Liver (tissue), 9 donors: ENCODE results near the gene BSPH1. TPM values are rescaled to one million over a fixed set of nuclear protein-coding genes. Genes with fewer than 3 reads are reported as not detected.
"Not testable (repeated sequence)": the region's sequence is repeated elsewhere in the genome, so short reads cannot be mapped to it uniquely, and the experiment has no call there.

Experiments
- DNase-seq: peaks from one replicate; pipeline ENCODE4 v3.0.0-alpha.2; 2017; ENCODE audit warnings: low spot score
- H3K27ac ChIP-seq, 2 donors: one replicate each; pipeline ENCODE4 v1.7.0; 2013; ENCODE audit warnings: inconsistent platforms in 2 of 2, low read length in 2 of 2, control low read depth in 1 of 2, low read depth in 1 of 2, mild to moderate bottlenecking in 1 of 2
- H3K27me3 ChIP-seq, 4 donors: one replicate each; pipeline versions ENCODE4 v1.6.1 to v1.7.0; 2013; ENCODE audit warnings: low read length in 3 of 4, inconsistent platforms in 1 of 4, mild to moderate bottlenecking in 1 of 4, moderate library complexity in 1 of 4; ENCODE audit not compliant: control insufficient read depth in 4 of 4, insufficient read depth in 4 of 4
- H3K36me3 ChIP-seq, 4 donors: one replicate each; pipeline versions ENCODE4 v1.6.1 to v1.7.0; 2013; ENCODE audit warnings: low read length in 3 of 4, mild to moderate bottlenecking in 3 of 4, low read depth in 1 of 4, moderate library complexity in 1 of 4; ENCODE audit not compliant: control insufficient read depth in 4 of 4, insufficient read depth in 3 of 4
- H3K4me1 ChIP-seq, 4 donors: one replicate each; pipeline versions ENCODE4 v1.6.1 to v1.7.0; 2013; ENCODE audit warnings: low read length in 3 of 4, mild to moderate bottlenecking in 3 of 4, moderate library complexity in 1 of 4; ENCODE audit not compliant: control insufficient read depth in 4 of 4, insufficient read depth in 4 of 4
- H3K4me3 ChIP-seq, 3 donors: one replicate each; pipeline versions ENCODE4 v1.6.1 to v1.7.0; 2013; ENCODE audit warnings: low read length in 3 of 3, control low read depth in 1 of 3, low read depth in 1 of 3, mild to moderate bottlenecking in 1 of 3
- H3K9ac ChIP-seq, 2 donors: one replicate each; pipeline ENCODE4 v1.7.0; 2013; ENCODE audit warnings: low read length in 2 of 2, mild to moderate bottlenecking in 2 of 2, moderate library complexity in 2 of 2, control low read depth in 1 of 2, low read depth in 1 of 2
- H3K9me3 ChIP-seq, 4 donors: one replicate each; pipeline versions ENCODE4 v1.6.1 to v1.7.0; 2013; ENCODE audit warnings: low read length in 3 of 4; ENCODE audit not compliant: control insufficient read depth in 4 of 4
- WGBS: extraction: QIAGEN DNeasy Blood & Tissue Kit; methylation state at CpG from one replicate; pipeline ENCODE4 v1.1.7; 2013; 5-methylcytosine and 5-hydroxymethylcytosine counted together
- polyA plus RNA-seq, 2 donors: library from polyadenylated mRNA; stranded (reverse) in 1 of 2; unstranded in 1 of 2; fragments of 200-250 nt in 1 of 2; fragments of >200 nt in 1 of 2; fragmentation: Nextera tagmentation in 1 of 2; extraction: Ambion mirVana in 1 of 2; gene quantifications; one replicate each; pipeline versions ENCODE4 v1.2.1 to v1.2.3, GENCODE V29; 2013 to 2015
- total RNA-seq, 2 donors: library from RNA; depleted of rRNA; stranded (reverse); fragments of >200 nt; gene quantifications; one replicate each; pipeline ENCODE4 v1.2.3, GENCODE V29; 2014
- donor health status: healthy.
- donor health status: healthy.
- donor health status: healthy.
- donor health status: healthy.
- donor health status: healthy.

Gene BSPH1
- total and polyA plus RNA-seq, 4 donors: not detected

- not testable (repeated sequence) for H3K36me3 ChIP-seq, H3K27ac ChIP-seq, H3K4me3 ChIP-seq, H3K9me3 ChIP-seq, H3K9ac ChIP-seq, H3K27me3 ChIP-seq, DNase-seq, H3K4me1 ChIP-seq
- WGBS: 85% methylated on average over 18 of the region's 24 CpGs
Observed at GRCh38 chr19:47949852-47950521, 42.0 kb downstream of the BSPH1 start.

GRCh38 chr19:47928581-47928980 is 63.4 kb downstream of the BSPH1 start:
- H3K4me1 ChIP-seq, H3K36me3 ChIP-seq, H3K9ac ChIP-seq, H3K27ac ChIP-seq, H3K27me3 ChIP-seq, H3K4me3 ChIP-seq, H3K9me3 ChIP-seq, DNase-seq: not testable (repeated sequence)
- 88% methylated on average over 10 of the region's 20 CpGs for WGBS

GRCh38 chr19:47920107-47920506 is 71.9 kb downstream of the BSPH1 start:
- not testable (repeated sequence) for DNase-seq, H3K4me1 ChIP-seq, H3K9ac ChIP-seq, H3K9me3 ChIP-seq, H3K36me3 ChIP-seq, H3K27ac ChIP-seq, H3K4me3 ChIP-seq, H3K27me3 ChIP-seq
- WGBS: 2% methylated on average over 10 of the region's 15 CpGs

Other genes with a start within 250 kb of the BSPH1 start
- 10 to 100 TPM; 38.3 to 38.9 TPM for gene NOP53, start 246.6 kb downstream of the BSPH1 start, total RNA-seq
- 10 to 100 TPM; 25.8 to 85.5 TPM for gene NOP53, start 246.6 kb downstream of the BSPH1 start, polyA plus RNA-seq
- 10 to 100 TPM; 28.2 to 50.0 TPM for gene SELENOW, start 213.5 kb downstream of the BSPH1 start, total RNA-seq
- 100 to 1,000 TPM in 1 of 2 donors, 10 to 100 TPM in 1; 84.8 to 102 TPM for gene SELENOW, start 213.5 kb downstream of the BSPH1 start, polyA plus RNA-seq
- gene TPRX1, start 187.6 kb downstream of the BSPH1 start, total RNA-seq: not detected
- gene TPRX1, start 187.6 kb downstream of the BSPH1 start, polyA plus RNA-seq: not detected
- gene CRX, start 170.2 kb downstream of the BSPH1 start, total RNA-seq: not detected
- gene CRX, start 170.2 kb downstream of the BSPH1 start, polyA plus RNA-seq: under 1 TPM in 1 of 2 donors, not detected in 1; 0.04 TPM
- not detected for gene TPRX2, start 132.9 kb downstream of the BSPH1 start, total RNA-seq
- gene TPRX2, start 132.9 kb downstream of the BSPH1 start, polyA plus RNA-seq: not detected
- 100 to 1,000 TPM in 1 of 2 donors, 10 to 100 TPM in 1; 22.9 to 655 TPM for gene SULT2A1, start 105.9 kb downstream of the BSPH1 start, total RNA-seq
- 100 to 1,000 TPM; 726 to 892 TPM for gene SULT2A1, start 105.9 kb downstream of the BSPH1 start, polyA plus RNA-seq
- not detected for gene ELSPBP1, start 2.5 kb upstream of the BSPH1 start, total RNA-seq
- gene ELSPBP1, start 2.5 kb upstream of the BSPH1 start, polyA plus RNA-seq: not detected
- not detected for gene CABP5, start 51.9 kb upstream of the BSPH1 start, total RNA-seq
- gene CABP5, start 51.9 kb upstream of the BSPH1 start, polyA plus RNA-seq: not detected
- gene PLA2G4C, start 118.6 kb upstream of the BSPH1 start, total RNA-seq: 1 to 10 TPM; 1.1 to 3.9 TPM
- gene PLA2G4C, start 118.6 kb upstream of the BSPH1 start, polyA plus RNA-seq: 1 to 10 TPM; 2.3 to 5.9 TPM
- 10 to 100 TPM in 1 of 2 donors, 1 to 10 TPM in 1; 6.3 to 61.5 TPM for gene LIG1, start 178.2 kb upstream of the BSPH1 start, total RNA-seq
- gene LIG1, start 178.2 kb upstream of the BSPH1 start, polyA plus RNA-seq: 1 to 10 TPM; 6.7 to 7.5 TPM
- gene ZSWIM9, start 178.5 kb upstream of the BSPH1 start, total RNA-seq: 1 to 10 TPM; 1.6 to 2.5 TPM
- gene ZSWIM9, start 178.5 kb upstream of the BSPH1 start, polyA plus RNA-seq: 1 to 10 TPM in 1 of 2 donors, under 1 TPM in 1; 0.25 to 1.6 TPM